Loucy (cell line): ENCODE measurements around the gene PPP1R12B.

Experiments
- EZH2phosphoT487 ChIP-seq: fragments of 200-600 bp; IDR thresholded peaks from 2 replicates; pipeline ENCODE4 v1.6.1; 2018; ENCODE audit warnings: antibody characterized with exemption, mild to moderate bottlenecking, moderate library complexity, borderline replicate concordance
- TF ChIP-seq, protein P1 (sequence below): fragments of 200-600 bp; sonication (generic); conservative IDR thresholded peaks from 2 replicates; pipeline ENCODE4 v1.5.1; 2014; ENCODE audit warnings: mild to moderate bottlenecking, antibody characterized with exemption, low read length

DNA sequence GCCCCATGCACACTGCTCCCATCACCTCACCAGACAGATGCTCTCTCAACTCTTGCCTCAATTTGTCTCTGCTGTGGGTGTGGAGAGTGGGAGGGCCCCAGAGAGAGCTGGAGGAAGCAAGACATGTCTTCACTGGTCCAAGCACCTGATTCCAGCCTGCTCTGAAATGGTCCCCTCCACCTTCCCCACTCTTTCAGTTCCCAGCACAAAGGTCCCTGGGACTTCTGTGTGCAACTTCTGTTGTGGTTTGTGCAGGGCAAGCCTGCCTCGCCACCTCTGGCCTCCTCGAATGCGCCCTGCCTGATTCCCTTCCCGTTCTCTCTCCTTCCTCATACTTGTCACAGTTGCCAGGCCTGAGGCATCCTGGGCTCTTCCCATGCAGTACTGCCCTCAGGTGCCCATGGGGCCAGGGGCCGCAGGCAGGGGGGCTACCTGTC is 242.5 kb downstream of the PPP1R12B start:
- TF ChIP-seq, protein P1, sequence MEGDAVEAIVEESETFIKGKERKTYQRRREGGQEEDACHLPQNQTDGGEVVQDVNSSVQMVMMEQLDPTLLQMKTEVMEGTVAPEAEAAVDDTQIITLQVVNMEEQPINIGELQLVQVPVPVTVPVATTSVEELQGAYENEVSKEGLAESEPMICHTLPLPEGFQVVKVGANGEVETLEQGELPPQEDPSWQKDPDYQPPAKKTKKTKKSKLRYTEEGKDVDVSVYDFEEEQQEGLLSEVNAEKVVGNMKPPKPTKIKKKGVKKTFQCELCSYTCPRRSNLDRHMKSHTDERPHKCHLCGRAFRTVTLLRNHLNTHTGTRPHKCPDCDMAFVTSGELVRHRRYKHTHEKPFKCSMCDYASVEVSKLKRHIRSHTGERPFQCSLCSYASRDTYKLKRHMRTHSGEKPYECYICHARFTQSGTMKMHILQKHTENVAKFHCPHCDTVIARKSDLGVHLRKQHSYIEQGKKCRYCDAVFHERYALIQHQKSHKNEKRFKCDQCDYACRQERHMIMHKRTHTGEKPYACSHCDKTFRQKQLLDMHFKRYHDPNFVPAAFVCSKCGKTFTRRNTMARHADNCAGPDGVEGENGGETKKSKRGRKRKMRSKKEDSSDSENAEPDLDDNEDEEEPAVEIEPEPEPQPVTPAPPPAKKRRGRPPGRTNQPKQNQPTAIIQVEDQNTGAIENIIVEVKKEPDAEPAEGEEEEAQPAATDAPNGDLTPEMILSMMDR: no peak
- TF ChIP-seq EZH2phosphoT487: no peak
